A172 (cell line): ENCODE data around the gene PCDHGB5. TPM values are rescaled to one million over a fixed set of nuclear protein-coding genes. Genes with fewer than 3 reads are reported as not detected.
"Not testable (repeated sequence)": the region's sequence is repeated elsewhere in the genome, so short reads cannot be mapped to it uniquely, and the experiment has no call there.

ENCODE experiments used
- DNase-seq: peaks from one replicate; pipeline ENCODE4 v3.0.0-alpha.2; 2015; ENCODE audit warnings: low spot score
- total RNA-seq: library from RNA; depleted of rRNA; stranded (reverse); fragments of >200 nt; shearing (Covaris generic); gene quantifications from 2 replicates; pipeline ENCODE4 v1.2.3, GENCODE V29; 2014; rRNA removed

PCDHGB5 gene
- total RNA-seq, result 0.10 TPM in 1 of 2 replicates, not detected in the other

DNA sequence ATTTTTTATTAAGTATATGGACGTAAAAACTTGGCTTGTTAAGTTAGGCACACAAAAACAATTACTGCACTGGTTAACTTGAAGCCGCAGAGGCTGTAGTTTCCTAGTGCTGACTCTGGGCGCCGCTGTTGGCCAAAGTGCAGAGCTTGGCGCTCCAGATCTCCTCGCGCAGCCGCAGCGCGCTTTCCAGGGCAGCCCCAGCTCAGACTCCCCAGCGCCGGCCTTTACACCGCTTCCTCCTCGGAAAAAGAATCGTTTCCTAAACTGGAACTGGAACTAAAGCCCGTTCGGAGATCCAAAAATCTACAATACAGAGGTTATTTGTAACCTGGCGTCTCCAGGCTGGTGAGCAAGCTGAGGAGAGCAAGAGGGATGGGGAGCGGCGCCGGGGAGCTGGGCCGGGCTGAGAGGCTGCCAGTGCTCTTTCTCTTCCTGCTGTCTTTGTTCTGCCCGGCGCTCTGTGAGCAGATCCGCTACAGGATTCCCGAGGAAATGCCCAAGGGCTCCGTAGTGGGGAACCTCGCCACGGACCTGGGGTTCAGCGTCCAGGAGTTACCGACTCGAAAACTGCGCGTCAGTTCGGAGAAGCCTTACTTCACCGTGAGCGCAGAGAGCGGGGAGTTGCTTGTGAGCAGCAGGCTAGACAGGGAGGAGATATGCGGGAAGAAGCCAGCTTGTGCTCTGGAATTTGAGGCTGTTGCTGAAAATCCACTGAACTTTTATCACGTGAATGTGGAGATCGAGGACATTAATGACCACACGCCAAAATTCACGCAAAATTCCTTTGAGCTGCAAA lies at the start of gene PCDHGB5:
TSS of gene PCDHGB5 (plus strand) at position 192 of the 796 bp plus-strand sequence. CDS start at position 373, 181 bp downstream.
- DNase-seq, result not testable (repeated sequence)

DNA sequence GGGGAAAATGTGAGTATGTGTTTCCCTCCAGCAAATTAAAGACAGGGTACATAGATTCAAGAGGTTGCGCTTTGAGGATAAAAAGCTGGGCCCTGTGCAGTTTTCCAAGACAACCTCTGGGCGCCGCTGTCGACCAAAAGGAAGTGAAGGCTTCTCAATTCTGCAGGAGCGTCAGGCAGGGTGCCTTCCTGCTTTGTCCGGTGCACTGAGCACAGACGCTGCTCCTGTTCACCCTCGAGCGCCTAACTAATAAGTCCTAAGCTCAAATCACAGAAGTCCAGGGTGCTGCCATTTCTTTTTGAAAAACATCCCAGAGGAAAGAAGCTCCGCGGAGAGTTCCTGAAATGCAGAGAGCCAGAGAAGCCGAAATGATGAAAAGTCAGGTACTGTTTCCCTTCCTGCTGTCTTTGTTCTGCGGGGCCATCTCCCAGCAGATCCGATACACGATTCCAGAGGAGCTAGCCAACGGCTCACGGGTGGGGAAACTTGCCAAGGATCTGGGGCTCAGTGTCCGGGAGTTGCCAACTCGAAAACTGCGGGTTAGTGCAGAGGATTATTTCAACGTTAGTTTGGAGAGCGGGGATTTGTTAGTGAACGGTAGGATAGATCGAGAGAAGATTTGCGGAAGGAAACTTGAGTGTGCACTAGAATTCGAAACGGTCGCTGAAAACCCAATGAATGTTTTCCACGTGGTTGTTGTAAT lies 47.7 kb upstream of the PCDHGB5 start, which contains the start of gene PCDHGB1:
TSS of gene PCDHGB1 (plus strand) at position 183 of the 703 bp plus-strand sequence. CDS start at position 345, 162 bp downstream.
- DNase-seq, result peak; percentile 49

DNA sequence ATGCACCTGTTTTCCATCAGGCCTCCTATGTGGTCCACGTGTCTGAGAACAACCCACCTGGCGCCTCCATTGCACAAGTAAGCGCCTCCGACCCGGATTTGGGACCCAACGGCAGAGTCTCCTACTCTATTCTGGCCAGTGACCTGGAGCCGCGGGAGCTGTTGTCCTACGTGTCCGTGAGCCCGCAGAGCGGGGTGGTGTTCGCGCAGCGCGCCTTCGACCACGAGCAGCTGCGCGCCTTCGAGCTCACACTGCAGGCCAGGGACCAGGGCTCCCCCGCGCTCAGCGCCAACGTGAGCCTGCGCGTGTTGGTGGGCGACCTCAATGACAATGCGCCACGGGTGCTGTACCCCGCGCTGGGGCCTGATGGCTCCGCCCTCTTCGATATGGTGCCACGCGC lies 46.2 kb upstream of the PCDHGB5 start:
- no peak for DNase-seq

DNA sequence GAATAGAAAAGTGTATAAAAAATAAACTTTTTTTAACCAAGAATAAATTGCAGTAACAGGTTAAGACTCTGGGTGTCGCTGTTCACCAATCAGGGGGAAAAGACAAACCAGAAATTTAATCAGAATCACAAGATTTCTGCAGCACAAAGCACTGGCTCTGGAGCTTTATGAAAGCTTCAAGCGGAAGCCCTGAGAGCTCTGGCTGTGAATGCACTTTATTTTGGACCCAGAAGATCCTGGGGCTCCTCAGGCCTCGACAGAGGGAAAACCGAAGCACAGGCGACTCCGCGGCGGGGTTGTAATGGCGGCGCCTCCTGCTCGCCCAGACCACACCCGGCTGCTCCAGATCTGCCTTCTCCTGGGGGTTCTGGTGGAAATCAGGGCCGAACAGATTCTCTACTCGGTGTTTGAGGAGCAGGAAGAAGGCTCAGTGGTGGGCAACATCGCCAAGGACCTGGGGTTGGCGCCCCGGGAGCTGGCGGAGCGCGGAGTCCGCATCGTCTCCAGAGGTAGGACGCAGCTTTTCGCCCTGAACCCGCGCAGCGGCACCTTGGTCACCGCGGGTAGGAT lies 42.8 kb upstream of the PCDHGB5 start, which contains the start of gene PCDHGA4:
TSS of gene PCDHGA4 (plus strand) at position 122 of the 570 bp plus-strand sequence. CDS start at position 209, 87 bp downstream.
- no peak for DNase-seq

DNA sequence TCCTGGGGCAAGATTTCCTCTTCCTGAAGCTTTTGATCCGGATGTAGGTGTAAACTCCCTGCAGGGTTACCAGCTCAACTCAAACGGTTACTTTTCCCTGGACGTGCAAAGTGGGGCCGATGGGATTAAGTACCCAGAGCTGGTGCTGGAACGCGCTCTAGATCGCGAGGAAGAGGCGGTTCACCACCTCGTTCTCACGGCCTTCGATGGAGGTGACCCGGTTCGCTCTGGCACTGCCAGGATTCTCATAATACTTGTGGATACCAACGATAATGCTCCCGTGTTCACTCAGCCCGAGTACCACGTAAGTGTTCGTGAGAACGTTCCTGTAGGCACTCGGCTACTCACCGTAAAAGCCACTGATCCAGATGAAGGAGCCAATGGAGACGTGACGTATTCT lies 42.1 kb upstream of the PCDHGB5 start:
- no peak for DNase-seq

DNA sequence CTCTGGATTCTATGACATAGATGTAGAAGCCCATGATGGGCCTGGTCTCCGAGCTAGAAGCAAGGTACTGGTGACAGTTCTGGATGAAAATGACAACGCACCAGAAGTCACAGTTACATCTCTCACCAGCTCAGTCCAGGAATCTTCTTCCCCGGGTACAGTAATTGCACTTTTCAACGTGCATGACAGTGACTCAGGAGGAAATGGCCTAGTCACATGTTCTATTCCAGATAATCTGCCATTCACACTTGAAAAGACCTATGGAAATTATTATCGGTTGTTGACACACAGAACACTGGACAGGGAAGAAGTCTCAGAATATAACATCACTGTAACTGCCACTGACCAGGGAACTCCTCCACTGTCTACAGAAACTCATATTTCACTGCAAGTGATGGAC lies 41.6 kb upstream of the PCDHGB5 start:
- no peak for DNase-seq

DNA sequence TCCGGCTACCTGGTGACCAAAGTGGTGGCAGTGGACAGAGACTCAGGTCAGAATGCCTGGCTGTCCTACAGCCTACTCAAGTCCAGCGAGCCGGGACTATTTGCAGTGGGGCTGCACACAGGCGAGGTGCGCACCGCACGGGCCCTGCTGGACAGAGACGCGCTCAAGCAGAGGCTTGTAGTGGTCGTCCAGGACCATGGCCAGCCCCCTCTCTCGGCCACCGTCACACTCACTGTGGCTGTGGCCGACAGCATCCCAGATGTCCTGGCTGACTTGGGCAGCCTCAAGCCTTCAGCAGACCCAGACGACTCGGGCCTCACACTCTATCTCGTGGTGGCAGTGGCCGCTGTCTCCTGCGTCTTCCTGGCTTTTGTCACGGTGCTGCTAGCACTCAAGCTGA lies 40.8 kb upstream of the PCDHGB5 start:
- no peak for DNase-seq

DNA sequence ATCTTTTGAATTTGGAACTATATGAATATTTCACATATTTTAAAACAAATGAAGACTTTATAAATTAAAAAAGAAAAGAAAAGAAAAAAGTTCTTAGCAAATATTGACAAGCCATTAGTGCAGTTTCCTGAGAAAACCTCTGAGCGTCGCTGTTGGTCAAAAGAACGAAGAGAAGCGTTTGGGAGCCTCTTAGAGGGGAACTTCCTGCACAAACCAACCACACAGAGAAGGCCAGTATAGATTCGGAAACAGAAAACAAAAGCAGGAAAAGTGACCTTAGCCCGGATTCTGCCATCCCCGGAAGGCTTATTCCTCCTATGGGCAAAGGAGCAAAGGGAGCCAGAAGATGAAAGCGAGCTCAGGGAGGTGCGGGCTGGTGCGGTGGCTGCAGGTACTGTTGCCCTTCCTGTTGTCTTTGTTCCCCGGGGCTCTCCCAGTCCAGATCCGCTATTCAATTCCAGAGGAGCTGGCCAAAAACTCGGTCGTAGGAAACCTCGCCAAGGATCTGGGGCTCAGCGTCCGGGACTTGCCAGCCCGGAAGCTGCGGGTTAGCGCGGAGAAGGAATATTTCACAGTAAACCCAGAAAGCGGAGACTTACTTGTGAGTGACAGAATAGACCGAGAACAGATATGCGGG lies 37.8 kb upstream of the PCDHGB5 start, which contains the start of gene PCDHGB2:
TSS of gene PCDHGB2 (plus strand) at position 205 of the 637 bp plus-strand sequence. CDS start at position 347, 142 bp downstream.
- peak; percentile 27 for DNase-seq

DNA sequence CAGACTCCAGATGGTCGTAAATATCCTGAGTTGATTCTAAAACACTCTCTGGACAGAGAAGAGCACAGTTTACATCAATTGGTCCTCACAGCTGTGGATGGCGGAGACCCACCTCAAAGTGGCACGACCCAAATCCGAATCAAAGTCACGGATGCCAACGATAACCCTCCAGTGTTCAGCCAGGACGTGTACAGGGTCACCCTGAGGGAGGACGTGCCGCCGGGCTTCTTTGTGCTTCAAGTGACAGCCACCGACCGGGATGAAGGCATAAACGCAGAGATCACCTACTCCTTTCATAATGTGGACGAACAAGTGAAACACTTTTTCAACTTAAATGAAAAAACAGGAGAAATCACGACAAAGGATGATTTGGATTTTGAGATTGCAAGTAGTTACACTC lies 37.1 kb upstream of the PCDHGB5 start:
- no peak for DNase-seq

DNA sequence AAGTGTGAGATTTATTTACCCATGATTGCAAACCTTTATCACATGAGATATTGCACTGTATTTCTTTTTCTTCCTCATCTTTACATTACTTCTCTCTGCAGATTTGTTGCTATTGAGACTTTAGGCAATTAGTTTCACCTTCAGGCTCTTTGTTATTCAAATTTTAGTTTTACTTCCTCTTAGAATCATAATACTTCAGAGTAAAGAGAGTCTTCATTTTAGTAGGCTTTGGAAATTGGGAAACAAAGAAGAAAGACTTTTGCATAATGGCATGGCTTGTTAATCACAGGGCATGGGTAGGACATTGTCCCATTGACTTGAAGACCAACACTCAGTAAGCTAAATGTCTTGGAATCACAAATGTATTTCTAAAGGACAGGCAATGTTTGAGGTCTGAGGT lies 35.0 kb upstream of the PCDHGB5 start:
- no peak for DNase-seq

DNA sequence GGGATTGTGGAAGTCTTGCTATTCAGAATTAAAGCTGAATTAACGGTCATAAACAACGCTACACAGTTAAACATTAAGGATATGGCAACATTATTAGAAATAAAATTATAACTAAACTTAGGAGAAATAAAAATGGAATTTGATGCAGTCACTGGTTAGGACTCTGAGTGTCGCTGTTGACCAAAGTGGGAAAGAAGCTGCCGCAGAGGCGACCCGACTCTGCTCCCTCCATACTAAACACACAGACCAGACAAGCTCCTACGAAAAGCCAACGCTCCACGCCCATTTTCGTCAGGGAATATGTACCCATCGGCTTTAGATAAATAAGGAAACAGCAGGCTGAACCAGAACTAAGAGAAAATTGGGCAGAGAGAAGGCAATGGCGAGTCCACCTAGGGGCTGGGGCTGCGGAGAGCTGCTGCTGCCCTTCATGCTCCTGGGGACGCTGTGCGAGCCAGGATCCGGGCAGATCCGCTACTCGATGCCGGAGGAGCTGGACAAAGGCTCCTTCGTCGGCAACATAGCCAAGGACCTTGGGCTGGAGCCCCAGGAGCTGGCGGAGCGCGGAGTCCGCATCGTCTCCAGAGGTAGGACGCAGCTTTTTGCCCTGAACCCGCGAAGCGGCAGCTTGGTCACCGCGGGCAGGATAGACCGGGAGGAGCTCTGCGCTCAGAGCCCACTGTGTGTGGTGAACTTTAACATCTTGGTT lies 33.6 kb upstream of the PCDHGB5 start, which contains the start of gene PCDHGA5:
TSS of gene PCDHGA5 (plus strand) at position 211 of the 709 bp plus-strand sequence. CDS start at position 380, 169 bp downstream.
- DNase-seq, result no peak

DNA sequence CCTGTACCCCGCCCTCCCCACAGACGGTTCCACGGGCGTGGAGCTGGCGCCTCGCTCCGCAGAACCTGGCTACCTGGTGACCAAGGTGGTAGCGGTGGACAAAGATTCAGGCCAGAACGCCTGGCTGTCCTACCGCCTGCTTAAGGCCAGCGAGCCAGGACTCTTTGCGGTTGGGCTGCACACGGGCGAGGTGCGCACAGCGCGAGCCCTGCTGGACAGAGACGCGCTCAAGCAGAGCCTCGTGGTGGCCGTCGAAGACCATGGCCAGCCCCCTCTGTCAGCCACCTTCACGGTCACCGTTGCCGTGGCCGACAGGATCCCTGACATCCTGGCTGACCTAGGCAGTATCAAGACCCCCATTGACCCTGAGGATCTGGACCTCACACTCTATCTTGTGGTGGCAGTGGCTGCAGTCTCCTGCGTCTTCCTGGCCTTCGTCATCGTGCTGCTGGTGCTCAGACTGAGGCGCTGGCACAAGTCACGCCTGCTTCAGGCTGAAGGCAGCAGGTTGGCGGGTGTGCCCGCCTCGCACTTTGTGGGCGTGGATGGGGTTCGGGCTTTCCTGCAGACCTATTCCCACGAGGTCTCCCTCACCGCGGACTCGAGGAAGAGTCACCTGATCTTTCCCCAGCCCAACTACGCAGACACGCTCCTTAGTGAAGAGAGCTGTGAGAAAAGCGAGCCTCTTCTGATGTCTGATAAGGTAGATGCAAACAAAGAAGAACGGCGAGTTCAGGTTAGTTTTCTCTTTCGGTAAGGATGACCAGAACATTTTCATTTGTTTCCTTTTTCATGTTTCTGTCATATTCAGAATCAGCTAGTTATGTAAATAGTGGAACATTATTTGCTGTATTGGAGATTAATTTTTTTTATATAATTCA lies 31.5 kb upstream of the PCDHGB5 start:
- DNase-seq, result no peak

DNA sequence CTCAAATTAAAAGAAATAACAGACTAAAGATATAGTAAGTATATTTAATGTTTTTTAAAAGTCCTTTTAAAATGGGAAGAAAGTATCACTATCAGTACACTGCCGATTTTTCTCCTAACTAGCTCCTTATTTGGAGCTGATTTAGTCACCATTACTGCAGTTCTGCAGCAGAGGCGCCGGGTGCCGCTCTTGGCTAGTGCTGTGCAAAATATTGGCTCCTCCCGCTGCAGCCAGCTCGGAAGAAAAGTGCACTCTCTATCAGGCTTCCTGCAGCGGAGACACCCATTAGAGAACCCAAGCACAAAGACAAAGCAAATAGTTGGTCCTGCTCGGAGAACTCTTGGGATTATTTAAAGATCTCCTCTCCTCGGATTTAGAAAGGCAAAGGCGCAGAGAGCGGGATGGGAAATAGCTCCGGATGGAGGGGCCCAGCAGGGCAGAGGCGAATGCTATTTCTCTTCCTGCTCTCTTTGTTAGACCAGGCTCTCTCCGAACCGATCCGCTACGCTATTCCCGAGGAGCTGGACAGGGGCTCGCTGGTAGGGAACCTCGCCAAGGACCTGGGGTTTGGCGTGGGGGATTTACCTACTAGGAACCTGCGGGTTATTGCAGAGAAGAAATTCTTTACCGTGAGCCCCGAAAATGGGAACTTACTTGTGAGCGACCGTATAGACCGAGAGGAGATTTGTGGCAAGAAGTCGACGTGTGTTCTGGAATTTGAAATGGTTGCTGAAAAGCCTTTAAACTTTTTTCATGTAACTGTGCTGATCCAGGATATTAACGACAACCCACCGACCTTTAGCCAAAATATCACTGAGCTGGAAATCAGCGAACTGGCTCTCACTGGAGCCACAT lies 27.5 kb upstream of the PCDHGB5 start, which contains the start of gene PCDHGB3:
TSS of gene PCDHGB3 (plus strand) at position 249 of the 855 bp plus-strand sequence. CDS start at position 402, 153 bp downstream.
- no peak for DNase-seq

DNA sequence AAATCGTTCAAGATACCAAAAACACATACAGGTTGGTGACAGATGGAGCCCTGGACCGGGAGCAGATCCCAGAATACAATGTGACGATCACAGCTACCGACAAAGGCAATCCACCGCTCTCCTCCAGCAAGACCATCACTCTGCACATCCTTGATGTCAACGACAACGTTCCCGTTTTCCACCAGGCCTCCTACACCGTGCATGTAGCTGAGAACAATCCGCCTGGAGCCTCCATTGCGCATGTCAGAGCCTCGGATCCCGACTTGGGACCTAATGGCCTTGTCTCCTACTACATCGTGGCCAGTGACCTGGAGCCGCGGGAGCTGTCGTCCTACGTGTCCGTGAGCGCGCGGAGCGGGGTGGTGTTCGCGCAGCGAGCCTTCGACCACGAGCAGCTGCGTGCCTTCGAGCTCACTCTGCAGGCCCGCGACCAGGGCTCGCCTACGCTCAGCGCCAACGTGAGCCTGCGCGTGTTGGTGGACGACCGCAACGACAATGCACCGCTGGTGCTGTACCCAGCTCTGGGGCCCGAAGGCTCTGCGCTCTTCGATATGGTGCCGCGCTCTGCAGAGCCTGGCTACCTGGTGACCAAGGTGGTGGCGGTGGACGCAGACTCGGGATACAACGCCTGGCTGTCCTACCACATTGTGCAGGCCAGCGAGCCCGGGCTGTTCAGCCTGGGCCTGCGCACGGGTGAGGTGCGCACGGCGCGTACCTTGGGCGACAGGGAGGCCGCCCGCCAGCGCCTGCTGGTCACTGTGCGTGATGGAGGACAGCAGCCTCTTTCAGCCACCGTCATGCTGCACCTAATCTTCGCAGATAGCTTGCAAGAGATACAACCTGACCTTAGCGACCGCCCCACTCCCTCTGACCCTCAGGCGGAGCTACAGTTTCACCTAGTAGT lies 25.9 kb upstream of the PCDHGB5 start:
- no peak for DNase-seq

DNA sequence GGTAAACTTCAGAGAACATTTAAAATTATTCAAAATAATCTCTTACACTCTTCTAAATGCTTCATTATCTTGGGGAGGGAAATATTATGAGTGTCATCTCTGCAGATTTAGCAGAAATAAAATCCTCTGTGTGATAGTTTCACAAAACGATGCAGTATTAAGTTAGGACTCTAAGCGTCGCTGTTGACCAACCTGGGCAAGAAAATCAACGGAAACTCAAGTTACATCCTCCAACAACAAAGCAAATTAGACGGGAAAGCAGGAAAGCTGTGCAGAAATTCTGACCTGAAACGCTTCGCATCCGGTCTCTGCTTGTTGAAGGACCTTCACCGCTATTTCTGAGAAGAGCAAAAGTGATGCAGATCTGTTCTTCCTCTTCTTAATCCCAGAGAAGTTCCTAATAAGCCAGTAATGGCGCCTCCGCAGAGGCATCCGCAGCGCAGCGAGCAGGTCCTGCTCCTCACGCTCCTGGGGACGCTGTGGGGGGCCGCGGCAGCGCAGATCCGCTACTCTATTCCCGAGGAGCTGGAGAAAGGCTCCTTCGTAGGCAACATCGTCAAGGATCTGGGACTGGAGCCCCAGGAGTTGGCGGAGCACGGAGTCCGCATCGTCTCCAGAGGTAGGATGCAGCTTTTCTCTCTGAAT lies 24.0 kb upstream of the PCDHGB5 start, which contains the start of gene PCDHGA6:
TSS of gene PCDHGA6 (plus strand) at position 219 of the 645 bp plus-strand sequence. CDS start at position 412, 193 bp downstream.
- DNase-seq, result no peak

DNA sequence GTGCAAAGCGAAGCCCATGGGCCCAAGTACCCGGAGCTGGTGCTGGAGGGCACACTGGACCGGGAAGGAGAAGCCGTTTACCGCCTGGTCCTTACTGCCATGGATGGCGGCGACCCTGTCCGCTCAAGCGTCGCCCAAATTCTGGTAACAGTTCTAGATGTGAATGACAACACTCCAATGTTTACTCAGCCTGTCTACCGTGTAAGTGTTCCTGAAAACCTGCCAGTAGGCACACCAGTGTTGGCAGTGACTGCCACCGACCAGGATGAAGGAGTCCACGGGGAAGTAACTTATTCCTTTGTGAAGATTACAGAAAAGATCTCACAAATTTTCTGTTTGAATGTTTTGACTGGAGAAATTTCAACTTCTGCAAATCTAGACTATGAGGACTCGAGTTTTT lies 23.1 kb upstream of the PCDHGB5 start:
- DNase-seq, result no peak
